ENCODE measurements around the gene THBS2. TPM values are rescaled to one million over a fixed set of nuclear protein-coding genes. Genes with fewer than 3 reads are reported as not detected.

Gene THBS2
- total RNA-seq, 6 experiments from 2014 or later = 2.7 to 28.7 (median 7.8) TPM

GRCh38 chr6:169194737-169195136, 58.9 kb downstream of the THBS2 start:
- H3K4me1 ChIP-seq = no peaks in the 10 kb centered on the region
- ATAC-seq (no peak), DNase-seq (no peak)
- H3K36me3 ChIP-seq = no peaks in the 10 kb centered on the region
- 63% methylated on average over 2 of the region's 2 CpGs for WGBS (ENCODE audit: insufficient coverage, low coverage, low lambda C conversion rate, missing lambda C conversion rate)
- no peak overlapping the region for H3K4me3 ChIP-seq
- intact Hi-C loops (cut with DNase I) = no loop called here
- no peaks in the 10 kb centered on the region for H3K27me3 ChIP-seq
- H3K9me3 ChIP-seq = no peaks in the 10 kb centered on the region
- no peak overlapping the region for H3K27ac ChIP-seq
- no peak for TF ChIP-seq CTCF (IDR thresholded peaks at IDR 0.05)
- no peak for TF ChIP-seq POLR2A (IDR thresholded peaks at IDR 0.05)

DNA sequence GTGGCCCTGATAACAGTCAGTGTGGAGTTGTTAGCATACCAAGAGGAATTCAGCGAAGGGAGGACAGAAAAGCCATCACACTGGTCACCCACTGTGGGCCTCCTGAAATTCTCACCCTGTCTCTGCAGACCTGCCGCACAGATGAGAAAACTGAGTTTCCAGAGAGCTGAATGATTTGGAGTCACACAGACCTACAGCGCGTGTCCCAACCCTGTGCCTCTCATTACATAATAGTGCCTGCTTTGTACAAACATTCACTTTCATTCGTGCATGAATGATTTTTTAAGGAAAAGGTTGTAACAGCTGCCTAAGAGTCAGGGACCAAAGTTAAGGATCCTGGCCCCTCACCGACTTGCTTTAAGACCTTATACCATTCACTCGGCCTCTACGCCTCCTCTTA, 62.7 kb downstream of the THBS2 start:
- H3K4me3 ChIP-seq = no peak overlapping the region
- no peak for ATAC-seq
- no peaks in the 10 kb centered on the region for H3K27me3 ChIP-seq
- DNase-seq = no peak
- intact Hi-C loops (cut with DNase I) = no loop called here
- WGBS (ENCODE audit: insufficient coverage, low coverage, low lambda C conversion rate, missing lambda C conversion rate) = 58% methylated on average over 6 of the region's 8 CpGs
- no peaks in the 10 kb centered on the region for H3K4me1 ChIP-seq
- TF ChIP-seq POLR2A (IDR thresholded peaks at IDR 0.05) = no peak
- no peak for TF ChIP-seq CTCF (IDR thresholded peaks at IDR 0.05)
- H3K9me3 ChIP-seq = no peaks in the 10 kb centered on the region
- peak overlapping the region in 2 of 3 donors; percentile 30 to 43 for H3K27ac ChIP-seq
- H3K36me3 ChIP-seq = no peaks in the 10 kb centered on the region

DNA sequence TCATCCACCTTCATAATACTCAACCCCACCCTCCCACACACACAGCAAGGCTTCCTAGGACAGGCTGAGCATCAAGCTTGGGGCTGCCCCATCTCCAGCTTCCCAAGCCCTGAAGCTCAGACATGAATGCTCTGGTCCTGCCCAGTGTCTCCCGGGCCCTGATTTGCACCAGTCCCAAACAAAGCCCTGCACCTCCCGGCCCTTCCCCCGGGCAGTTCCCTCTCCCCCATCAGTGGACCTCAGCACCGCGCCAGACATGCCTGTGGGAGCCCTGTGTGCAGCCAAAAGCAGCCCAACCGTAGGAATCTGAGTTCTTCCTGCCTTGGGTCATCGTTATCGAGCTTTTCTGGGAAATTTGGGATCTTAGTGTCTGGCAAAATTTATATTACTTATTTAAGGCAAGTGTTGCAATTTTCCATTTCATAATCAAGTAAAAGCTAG, 63.5 kb downstream of the THBS2 start:
- peak in 3 of 4 donors; percentile 57 to 58 (median 58) for ATAC-seq
- peak overlapping the region in 1 of 3 donors; percentile 2 for H3K27ac ChIP-seq
- TF ChIP-seq CTCF (IDR thresholded peaks at IDR 0.05) = no peak
- TF ChIP-seq POLR2A (IDR thresholded peaks at IDR 0.05) = no peak

GRCh38 chr6:169189686-169190085, 64.0 kb downstream of the THBS2 start:
- no peak overlapping the region for H3K4me3 ChIP-seq
- no peaks in the 10 kb centered on the region for H3K4me1 ChIP-seq
- H3K27me3 ChIP-seq = no peaks in the 10 kb centered on the region
- no peaks in the 10 kb centered on the region for H3K9me3 ChIP-seq
- H3K27ac ChIP-seq = peak overlapping the region in 1 of 3 donors; percentile 2
- no peak for DNase-seq
- no peaks in the 10 kb centered on the region for H3K36me3 ChIP-seq
- WGBS (ENCODE audit: insufficient coverage, low coverage, low lambda C conversion rate, missing lambda C conversion rate) = 38% methylated on average over 4 of the region's 8 CpGs
- no peak for TF ChIP-seq CTCF (IDR thresholded peaks at IDR 0.05)
- TF ChIP-seq POLR2A (IDR thresholded peaks at IDR 0.05) = no peak
- intact Hi-C loops (cut with DNase I) = no loop called here
- no peak for ATAC-seq

More for the DNA sequence above, 63.5 kb downstream of the THBS2 start:
- Histone ChIP-seq H3K4me3 (no peak overlapping the region), H3K4me1 (no peaks in the 10 kb centered on the region), H3K9me3 (no peaks in the 10 kb centered on the region), H3K36me3 (no peaks in the 10 kb centered on the region), H3K27me3 (no peaks in the 10 kb centered on the region)
- no peak for DNase-seq
- WGBS (ENCODE audit: insufficient coverage, low coverage, low lambda C conversion rate, missing lambda C conversion rate) = 62% methylated on average over 6 of the region's 8 CpGs
- intact Hi-C loops (cut with DNase I) = no loop called here

DNA sequence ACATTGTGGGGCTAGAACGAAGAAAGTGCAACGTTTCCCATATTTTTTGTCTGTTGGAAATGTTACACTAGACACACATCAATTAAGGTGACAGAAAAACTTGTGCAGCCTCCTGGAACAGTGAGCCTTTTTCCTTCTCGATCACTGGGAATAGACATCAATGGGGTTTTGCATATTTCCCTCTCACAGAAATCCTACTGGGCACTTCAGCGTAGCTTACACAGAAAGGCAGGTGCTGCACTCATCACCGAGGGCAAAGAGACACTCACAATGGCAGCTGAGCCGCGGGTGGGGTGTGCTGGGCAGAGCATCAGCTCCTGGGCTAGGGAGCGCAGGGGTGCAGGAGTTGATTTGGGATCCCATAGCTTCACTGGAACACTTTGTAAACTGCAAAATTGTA, 64.5 kb downstream of the THBS2 start:
- H3K4me3 ChIP-seq = no peak overlapping the region
- TF ChIP-seq CTCF (IDR thresholded peaks at IDR 0.05) = no peak
- no peak for TF ChIP-seq POLR2A (IDR thresholded peaks at IDR 0.05)
- no peak for DNase-seq
- H3K27me3 ChIP-seq = no peaks in the 10 kb centered on the region
- ATAC-seq = no peak
- intact Hi-C loops (cut with DNase I) = no loop called here
- H3K4me1 ChIP-seq = no peaks in the 10 kb centered on the region
- H3K9me3 ChIP-seq = no peaks in the 10 kb centered on the region
- no peaks in the 10 kb centered on the region for H3K36me3 ChIP-seq
- 84% methylated on average over 3 of the region's 8 CpGs for WGBS (ENCODE audit: insufficient coverage, low coverage, low lambda C conversion rate, missing lambda C conversion rate)
- no peak overlapping the region for H3K27ac ChIP-seq
